GM13976 (cell line): ENCODE data around the gene PHF11.
"Not testable (repeated sequence)": the region's sequence is repeated elsewhere in the genome, so short reads cannot be mapped to it uniquely, and the experiment has no call there.

Source experiments
- DNase-seq: peaks from one replicate; pipeline ENCODE4 v3.0.0; 2012; ENCODE audit warnings: low spot score
- in situ Hi-C: fragments of 300-500 bp; cut with MboI; formaldehyde crosslinking; loops from one replicate; pipeline ENCODE4 v1.12.0; 2022; ENCODE audit warnings: low sequenced_read_pairs, mixed read lengths, inconsistent platforms; ENCODE audit not compliant: unreplicated experiment
- TF ChIP-seq, protein P1 (sequence below): IDR thresholded peaks from 2 replicates; pipeline ENCODE4 v1.5.1; 2012; ENCODE audit warnings: borderline replicate concordance, mild to moderate bottlenecking; ENCODE audit not compliant: insufficient read depth; ENCODE audit errors: extremely low read depth, missing control alignments, control extremely low read depth

Gene PHF11

DNA sequence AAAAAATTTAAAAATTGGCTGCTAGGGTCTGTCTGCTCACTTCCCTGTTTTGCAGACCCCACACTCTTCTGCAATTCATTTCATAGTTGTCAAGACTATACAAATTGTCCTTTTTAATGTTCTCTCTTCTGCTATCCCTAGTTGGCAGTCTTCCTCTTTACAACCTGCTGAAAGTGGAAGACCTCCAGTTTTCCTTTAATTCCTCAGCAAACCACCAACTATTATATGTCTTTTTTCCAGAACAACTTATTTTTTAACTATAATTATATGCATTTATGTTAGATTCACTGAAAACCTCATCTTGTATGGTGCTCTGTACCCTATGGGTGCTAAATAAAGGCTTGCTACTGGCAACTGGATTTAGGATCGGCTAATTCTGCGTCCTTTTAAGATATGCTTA is 1.1 kb upstream of the PHF11 start:
- DNase-seq, result no peak
- TF ChIP-seq, protein P1, sequence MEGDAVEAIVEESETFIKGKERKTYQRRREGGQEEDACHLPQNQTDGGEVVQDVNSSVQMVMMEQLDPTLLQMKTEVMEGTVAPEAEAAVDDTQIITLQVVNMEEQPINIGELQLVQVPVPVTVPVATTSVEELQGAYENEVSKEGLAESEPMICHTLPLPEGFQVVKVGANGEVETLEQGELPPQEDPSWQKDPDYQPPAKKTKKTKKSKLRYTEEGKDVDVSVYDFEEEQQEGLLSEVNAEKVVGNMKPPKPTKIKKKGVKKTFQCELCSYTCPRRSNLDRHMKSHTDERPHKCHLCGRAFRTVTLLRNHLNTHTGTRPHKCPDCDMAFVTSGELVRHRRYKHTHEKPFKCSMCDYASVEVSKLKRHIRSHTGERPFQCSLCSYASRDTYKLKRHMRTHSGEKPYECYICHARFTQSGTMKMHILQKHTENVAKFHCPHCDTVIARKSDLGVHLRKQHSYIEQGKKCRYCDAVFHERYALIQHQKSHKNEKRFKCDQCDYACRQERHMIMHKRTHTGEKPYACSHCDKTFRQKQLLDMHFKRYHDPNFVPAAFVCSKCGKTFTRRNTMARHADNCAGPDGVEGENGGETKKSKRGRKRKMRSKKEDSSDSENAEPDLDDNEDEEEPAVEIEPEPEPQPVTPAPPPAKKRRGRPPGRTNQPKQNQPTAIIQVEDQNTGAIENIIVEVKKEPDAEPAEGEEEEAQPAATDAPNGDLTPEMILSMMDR, result no peak
- in situ Hi-C loops, result no loop called here

DNA sequence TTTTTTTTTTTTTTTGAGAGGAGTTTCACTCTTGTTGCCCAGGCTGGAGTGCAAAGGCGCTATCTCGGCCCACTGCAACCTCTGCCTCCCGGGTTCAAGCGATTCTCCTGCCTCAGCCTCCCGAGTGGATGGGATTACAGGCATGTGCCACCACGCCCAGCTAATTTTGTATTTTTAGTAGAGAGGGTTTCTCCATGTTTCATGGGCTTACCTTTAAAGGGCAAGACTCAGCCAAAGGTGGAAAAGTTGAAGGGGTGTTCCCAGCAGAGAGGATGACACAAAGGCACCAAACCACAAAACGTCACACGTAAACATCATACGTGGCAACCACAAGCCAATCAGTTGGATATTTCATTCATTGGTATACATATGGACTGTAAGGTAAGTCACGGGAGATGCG is 1.1 kb downstream of the PHF11 start:
- in situ Hi-C loops, DNase-seq: not testable (repeated sequence)

- TF ChIP-seq, protein P1, result no peak
- in situ Hi-C loops, result no loop called here
Measured at GRCh38 chr13:49497272-49497671, 1.5 kb downstream of the PHF11 start.

GRCh38 chr13:49498206-49498605 is 2.5 kb downstream of the PHF11 start:
- in situ Hi-C loops, result no loop called here
- DNase-seq, result no peak
- TF ChIP-seq, protein P1, result no peak

More at GRCh38 chr13:49497272-49497671, 1.5 kb downstream of the PHF11 start:
- DNase-seq, result no peak

DNA sequence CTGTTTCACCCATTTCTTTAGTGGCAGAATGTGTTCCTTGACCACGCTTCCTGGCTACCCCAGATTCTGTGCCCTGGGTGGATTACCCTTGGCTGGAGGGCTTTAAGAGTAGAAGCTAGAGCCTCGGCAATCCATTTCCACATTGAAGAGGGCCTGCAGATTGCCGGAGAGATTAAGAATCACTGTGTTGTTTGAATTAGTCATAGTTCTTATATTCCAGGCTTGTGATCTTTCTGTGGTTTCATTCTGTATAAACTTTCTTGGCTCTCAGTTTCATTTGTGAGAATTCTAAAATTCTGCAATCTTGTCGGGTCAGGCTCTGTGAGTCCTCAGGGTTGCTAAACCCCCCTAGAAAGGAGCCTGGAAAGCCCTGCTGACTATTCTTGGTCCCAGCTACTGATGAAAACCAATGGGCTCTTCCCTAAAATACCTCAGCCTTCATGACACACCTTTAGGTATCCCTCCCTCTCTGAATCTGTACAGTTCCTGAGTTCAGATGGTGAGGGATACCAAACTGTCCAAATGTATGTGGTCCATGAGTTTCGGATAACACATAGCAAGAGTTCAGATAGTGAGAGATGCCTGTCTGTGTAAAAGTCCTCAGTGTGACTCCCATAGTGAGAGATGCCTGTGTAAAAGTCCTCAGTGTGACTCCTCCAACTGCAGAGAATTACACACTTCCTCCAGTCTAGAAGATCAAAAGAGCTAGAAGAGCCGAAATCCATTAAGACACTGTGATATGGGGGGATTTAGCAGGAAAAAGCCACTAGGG is 4.3 kb downstream of the PHF11 start:
- in situ Hi-C loops, result no loop called here
- TF ChIP-seq, protein P1, result no peak
- no peak for DNase-seq

DNA sequence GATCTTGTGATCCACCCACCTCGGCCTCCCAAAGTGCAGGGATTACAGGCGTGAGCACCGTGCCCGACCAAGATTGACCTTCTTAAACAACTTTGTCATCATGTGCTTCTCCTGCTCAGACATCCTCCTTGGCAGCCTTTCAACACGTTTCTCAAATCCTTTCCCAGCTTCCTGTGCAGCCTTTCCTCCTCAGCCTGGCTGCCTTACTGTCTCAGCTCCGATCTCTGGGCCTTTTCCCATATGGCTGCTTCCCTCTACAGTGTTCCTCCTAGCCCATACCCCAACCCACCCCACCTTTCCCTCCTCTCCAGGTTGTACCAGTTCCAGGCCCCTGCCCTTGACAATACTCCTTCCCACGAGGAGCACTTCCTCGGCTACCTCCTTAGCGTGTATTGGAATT is 7.2 kb downstream of the PHF11 start:
- DNase-seq, result no peak
- TF ChIP-seq, protein P1, result no peak
- in situ Hi-C loops, result no loop called here

- DNase-seq, result no peak
- in situ Hi-C loops, result no loop called here
Measured at GRCh38 chr13:49503951-49504350, 8.2 kb downstream of the PHF11 start.

More at GRCh38 chr13:49503951-49504350, 8.2 kb downstream of the PHF11 start:
- TF ChIP-seq, protein P1, result no peak
